GM11168 (cell line): ENCODE data around the gene PTPRN2.
"Not testable (repeated sequence)": the region's sequence is repeated elsewhere in the genome, so short reads cannot be mapped to it uniquely, and the experiment has no call there.

ENCODE experiments used
- in situ Hi-C: fragments of 300-500 bp; cut with MboI; formaldehyde crosslinking; loops from one replicate; pipeline ENCODE4 v1.12.0; 2022; ENCODE audit warnings: low sequenced_read_pairs; ENCODE audit not compliant: unreplicated experiment

PTPRN2 gene

GRCh38 chr7:158475679-158476052, 112.0 kb downstream of the PTPRN2 start:
- in situ Hi-C loops, result no loop called here

- in situ Hi-C loops, result no loop called here
These were observed 112.5 kb downstream of the PTPRN2 start for GRCh38 chr7:158475036-158475678.

GRCh38 chr7:158474488-158474887, 113.1 kb downstream of the PTPRN2 start:
- in situ Hi-C loops, result no loop called here

- in situ Hi-C loops, result no loop called here
These were observed 113.7 kb downstream of the PTPRN2 start for GRCh38 chr7:158473946-158474345.

GRCh38 chr7:158473221-158473620, 114.4 kb downstream of the PTPRN2 start:
- in situ Hi-C loops, result no loop called here

- in situ Hi-C loops, result no loop called here
These were observed 115.0 kb downstream of the PTPRN2 start for GRCh38 chr7:158472596-158472995.

GRCh38 chr7:158471716-158472115, 115.9 kb downstream of the PTPRN2 start:
- in situ Hi-C loops, result no loop called here

- in situ Hi-C loops, result no loop called here
These were observed 117.3 kb downstream of the PTPRN2 start for GRCh38 chr7:158470336-158470735.

- in situ Hi-C loops, result no loop called here
These were observed 118.1 kb downstream of the PTPRN2 start for GRCh38 chr7:158469396-158470051.

- in situ Hi-C loops, result no loop called here
These were observed 118.8 kb downstream of the PTPRN2 start for GRCh38 chr7:158468700-158469296.

- in situ Hi-C loops, result no loop called here
These were observed 119.4 kb downstream of the PTPRN2 start for GRCh38 chr7:158468181-158468580.

GRCh38 chr7:158467562-158467961, 120.1 kb downstream of the PTPRN2 start:
- in situ Hi-C loops, result no loop called here

- in situ Hi-C loops, result no loop called here
These were observed 124.3 kb downstream of the PTPRN2 start for GRCh38 chr7:158463317-158463716.

- in situ Hi-C loops, result no loop called here
These were observed 125.8 kb downstream of the PTPRN2 start for GRCh38 chr7:158461824-158462223.

GRCh38 chr7:158460665-158461064, 127.0 kb downstream of the PTPRN2 start:
- in situ Hi-C loops, result no loop called here

- in situ Hi-C loops, result no loop called here
These were observed 128.8 kb downstream of the PTPRN2 start for GRCh38 chr7:158458716-158459282.

GRCh38 chr7:158458096-158458495, 129.5 kb downstream of the PTPRN2 start:
- in situ Hi-C loops, result no loop called here

- in situ Hi-C loops, result not testable (repeated sequence)
These were observed 130.0 kb downstream of the PTPRN2 start for GRCh38 chr7:158457586-158457985.

- in situ Hi-C loops, result no loop called here
These were observed 133.0 kb downstream of the PTPRN2 start for GRCh38 chr7:158454631-158455030.

- in situ Hi-C loops, result no loop called here
These were observed 134.0 kb downstream of the PTPRN2 start for GRCh38 chr7:158453663-158454062.

- in situ Hi-C loops, result no loop called here
These were observed 135.3 kb downstream of the PTPRN2 start for GRCh38 chr7:158452331-158452730.
